DND-41 (cell line): Measurements from ENCODE around the gene TARDBP.

ENCODE experiments used
- EZH2 ChIP-seq: IDR thresholded peaks from 3 replicates; pipeline ENCODE4 v1.6.1; 2012; ENCODE audit warnings: borderline replicate concordance, low read depth, mild to moderate bottlenecking, moderate library complexity, low read length, inconsistent platforms; ENCODE audit not compliant: severe bottlenecking
- TF ChIP-seq, protein P1 (sequence below): IDR thresholded peaks from 2 replicates; pipeline ENCODE4 v1.5.1; 2012; ENCODE audit warnings: borderline replicate concordance, low read length, moderate library complexity, mild to moderate bottlenecking; ENCODE audit not compliant: poor library complexity, severe bottlenecking; ENCODE audit errors: extremely low read depth

DNA sequence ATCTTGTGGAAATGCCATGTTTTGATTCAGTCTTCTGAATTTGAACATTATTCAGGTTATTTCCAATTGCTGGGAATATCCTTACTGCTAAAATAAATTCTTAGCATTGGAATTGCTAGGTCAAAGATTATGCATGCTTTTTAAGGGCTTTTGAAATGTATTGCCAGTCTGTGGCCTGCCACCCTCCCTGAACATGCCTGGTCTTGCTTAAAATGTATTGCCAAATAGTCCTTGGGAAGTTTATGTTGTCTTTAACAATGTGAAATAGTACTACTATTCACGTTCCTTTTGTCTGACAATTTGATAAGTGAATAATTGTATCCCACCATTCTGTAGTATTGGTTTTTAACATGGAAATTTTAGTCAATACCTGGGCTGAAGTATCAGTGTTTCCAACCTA lies 13.6 kb downstream of the TARDBP start:
- TF ChIP-seq, protein P1, sequence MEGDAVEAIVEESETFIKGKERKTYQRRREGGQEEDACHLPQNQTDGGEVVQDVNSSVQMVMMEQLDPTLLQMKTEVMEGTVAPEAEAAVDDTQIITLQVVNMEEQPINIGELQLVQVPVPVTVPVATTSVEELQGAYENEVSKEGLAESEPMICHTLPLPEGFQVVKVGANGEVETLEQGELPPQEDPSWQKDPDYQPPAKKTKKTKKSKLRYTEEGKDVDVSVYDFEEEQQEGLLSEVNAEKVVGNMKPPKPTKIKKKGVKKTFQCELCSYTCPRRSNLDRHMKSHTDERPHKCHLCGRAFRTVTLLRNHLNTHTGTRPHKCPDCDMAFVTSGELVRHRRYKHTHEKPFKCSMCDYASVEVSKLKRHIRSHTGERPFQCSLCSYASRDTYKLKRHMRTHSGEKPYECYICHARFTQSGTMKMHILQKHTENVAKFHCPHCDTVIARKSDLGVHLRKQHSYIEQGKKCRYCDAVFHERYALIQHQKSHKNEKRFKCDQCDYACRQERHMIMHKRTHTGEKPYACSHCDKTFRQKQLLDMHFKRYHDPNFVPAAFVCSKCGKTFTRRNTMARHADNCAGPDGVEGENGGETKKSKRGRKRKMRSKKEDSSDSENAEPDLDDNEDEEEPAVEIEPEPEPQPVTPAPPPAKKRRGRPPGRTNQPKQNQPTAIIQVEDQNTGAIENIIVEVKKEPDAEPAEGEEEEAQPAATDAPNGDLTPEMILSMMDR = no peak
- no peak for TF ChIP-seq EZH2
